Lower leg skin (tissue), 4 donors: ENCODE data around the gene BABAM2. TPM values are rescaled to one million over a fixed set of nuclear protein-coding genes. Genes with fewer than 3 reads are reported as not detected.

Experiments used
- DNase-seq, 2 donors: peaks; one replicate each; pipeline ENCODE4 v3.0.0-alpha.2; 2019; ENCODE audit warnings: low spot score in 2 of 2
- H3K4me3 ChIP-seq: fragments of 200-600 bp; sonication (generic); 2 replicates; pipeline ENCODE4 v1.5.1; 2017; ENCODE audit warnings: mild to moderate bottlenecking, low read depth; ENCODE audit not compliant: poor library complexity, severe bottlenecking
- CTCF ChIP-seq, 3 donors: fragments of 450-650 bp; IDR thresholded peaks; one replicate each; pipeline ENCODE4 v1.5.1; 2016; ENCODE audit warnings: antibody characterized with exemption in 3 of 3, mild to moderate bottlenecking in 3 of 3, moderate library complexity in 2 of 3
- POLR2A ChIP-seq, 2 donors: fragments of 450-650 bp; IDR thresholded peaks; one replicate each; pipeline ENCODE4 v1.6.1; 2016 to 2017; ENCODE audit warnings: antibody characterized with exemption in 2 of 2, mild to moderate bottlenecking in 1 of 2, moderate library complexity in 1 of 2
- WGBS, 2 donors: methylation state at CpG; one replicate each; pipeline ENCODE4 v1.1.5; 2018; 5-methylcytosine and 5-hydroxymethylcytosine counted together
- intact Hi-C: fragments of 100-400 bp; cut with DNase I; formaldehyde crosslinking; loops from one replicate; pipeline ENCODE4 v1.15.0; 2023; ENCODE audit warnings: low total_unique reads
- total RNA-seq, 4 donors: library from RNA; depleted of rRNA; stranded (reverse); fragments of >200 nt; gene quantifications; one replicate each; pipeline ENCODE4 v1.1.0, GENCODE V29; 2016

The BABAM2 gene
- total RNA-seq, 4 donors from 2014 or later = 18.4 to 28.5 (median 23.9) TPM

- intact Hi-C loops = loop anchor here (10.0 kb wide), 1 partner anchor 1191 kb away; no protein-coding TSS in a partner anchor
- no peak overlapping the region for H3K4me3 ChIP-seq
- TF ChIP-seq CTCF (IDR thresholded peaks at IDR 0.05) (no peak), POLR2A (IDR thresholded peaks at IDR 0.05) (no peak)
- 91 to 93% methylated on average over 1 of the region's 1 CpG for WGBS, 2 donors
- DNase-seq = no peak
These were observed 15.5 kb downstream of the BABAM2 start for GRCh38 chr2:27906074-27906473.

- WGBS, 2 donors = 62 to 63% methylated on average over 3 of the region's 3 CpGs
- TF ChIP-seq CTCF (IDR thresholded peaks at IDR 0.05) = no peak
- TF ChIP-seq POLR2A (IDR thresholded peaks at IDR 0.05) = no peak
- intact Hi-C loops = loop anchor here (10.0 kb wide), 1 partner anchor 1193 kb away; no protein-coding TSS in a partner anchor
These were observed 17.0 kb downstream of the BABAM2 start for GRCh38 chr2:27907547-27907946.

GRCh38 chr2:27909901-27910300, 19.4 kb downstream of the BABAM2 start:
- DNase-seq = no peak

More at GRCh38 chr2:27907547-27907946, 17.0 kb downstream of the BABAM2 start:
- no peak for DNase-seq
- no peak overlapping the region for H3K4me3 ChIP-seq

GRCh38 chr2:27911458-27912210, 21.1 kb downstream of the BABAM2 start:
- no peak overlapping the region for H3K4me3 ChIP-seq
- WGBS, 2 donors = 88 to 94% methylated on average over 2 of the region's 2 CpGs
- TF ChIP-seq CTCF (IDR thresholded peaks at IDR 0.05) (no peak), POLR2A (IDR thresholded peaks at IDR 0.05) (no peak)
- DNase-seq = no peak
- intact Hi-C loops = no loop called here

More at GRCh38 chr2:27909901-27910300, 19.4 kb downstream of the BABAM2 start:
- intact Hi-C loops = loop anchor here (10.0 kb wide), 1 partner anchor 1195 kb away; no protein-coding TSS in a partner anchor
- no peak for TF ChIP-seq CTCF (IDR thresholded peaks at IDR 0.05)
- no peak overlapping the region for H3K4me3 ChIP-seq
- whole genome bisulfite sequencing, 2 donors = 53% methylated on average over 2 of the region's 2 CpGs

- WGBS, 2 donors = 98 to 99% methylated on average over 2 of the region's 2 CpGs
- no peak overlapping the region for H3K4me3 ChIP-seq
- TF ChIP-seq CTCF (IDR thresholded peaks at IDR 0.05) = no peak
- no peak for TF ChIP-seq POLR2A (IDR thresholded peaks at IDR 0.05)
- no peak for DNase-seq
- intact Hi-C loops = no loop called here
These were observed 22.0 kb downstream of the BABAM2 start for GRCh38 chr2:27912512-27912911.
